PFSK-1 (cell line): ENCODE data around the gene NMNAT3.

Experiments
- SIN3A ChIP-seq: IDR thresholded peaks from 2 replicates; pipeline ENCODE4 v1.6.1; 2012; ENCODE audit warnings: mild to moderate bottlenecking, low read length, moderate library complexity, borderline replicate concordance; ENCODE audit not compliant: insufficient read depth
- TAF1 ChIP-seq: IDR thresholded peaks from 2 replicates; pipeline ENCODE4 v1.6.1; 2012; ENCODE audit warnings: low read length, control low read depth, borderline replicate concordance; ENCODE audit not compliant: insufficient read depth
- TF ChIP-seq, protein P1 (sequence below), 2 experiments: IDR thresholded peaks; 2 replicates each; pipeline versions ENCODE4 v1.6.1 to v1.8.0; 2011 to 2012; ENCODE audit warnings: low read depth in 2 of 2, low read length in 2 of 2, control low read depth in 1 of 2, inconsistent platforms in 1 of 2, mild to moderate bottlenecking in 1 of 2, moderate library complexity in 1 of 2; ENCODE audit not compliant: insufficient read depth in 1 of 2

DNA sequence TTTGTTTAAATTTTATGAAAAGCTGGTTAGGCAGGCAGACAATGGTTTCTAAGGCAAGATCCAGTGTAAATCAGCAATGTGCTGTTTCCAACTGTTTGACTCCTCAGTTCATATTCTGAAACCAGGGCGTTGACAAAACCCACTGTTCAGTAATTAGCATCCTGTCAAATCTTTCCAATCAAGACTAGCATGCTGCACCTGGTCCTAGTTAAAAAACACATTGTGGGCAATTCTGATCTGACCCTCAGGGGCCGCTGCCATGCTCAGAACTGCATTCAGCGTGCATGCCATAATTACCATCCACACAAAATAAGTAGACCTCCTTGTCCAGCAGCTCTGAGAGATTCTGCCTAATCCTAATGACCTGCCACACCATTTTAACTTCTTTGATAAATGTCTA, 117.4 kb downstream of the NMNAT3 start:
- TF ChIP-seq SIN3A (no peak), TAF1 (no peak)
- TF ChIP-seq, protein P1, sequence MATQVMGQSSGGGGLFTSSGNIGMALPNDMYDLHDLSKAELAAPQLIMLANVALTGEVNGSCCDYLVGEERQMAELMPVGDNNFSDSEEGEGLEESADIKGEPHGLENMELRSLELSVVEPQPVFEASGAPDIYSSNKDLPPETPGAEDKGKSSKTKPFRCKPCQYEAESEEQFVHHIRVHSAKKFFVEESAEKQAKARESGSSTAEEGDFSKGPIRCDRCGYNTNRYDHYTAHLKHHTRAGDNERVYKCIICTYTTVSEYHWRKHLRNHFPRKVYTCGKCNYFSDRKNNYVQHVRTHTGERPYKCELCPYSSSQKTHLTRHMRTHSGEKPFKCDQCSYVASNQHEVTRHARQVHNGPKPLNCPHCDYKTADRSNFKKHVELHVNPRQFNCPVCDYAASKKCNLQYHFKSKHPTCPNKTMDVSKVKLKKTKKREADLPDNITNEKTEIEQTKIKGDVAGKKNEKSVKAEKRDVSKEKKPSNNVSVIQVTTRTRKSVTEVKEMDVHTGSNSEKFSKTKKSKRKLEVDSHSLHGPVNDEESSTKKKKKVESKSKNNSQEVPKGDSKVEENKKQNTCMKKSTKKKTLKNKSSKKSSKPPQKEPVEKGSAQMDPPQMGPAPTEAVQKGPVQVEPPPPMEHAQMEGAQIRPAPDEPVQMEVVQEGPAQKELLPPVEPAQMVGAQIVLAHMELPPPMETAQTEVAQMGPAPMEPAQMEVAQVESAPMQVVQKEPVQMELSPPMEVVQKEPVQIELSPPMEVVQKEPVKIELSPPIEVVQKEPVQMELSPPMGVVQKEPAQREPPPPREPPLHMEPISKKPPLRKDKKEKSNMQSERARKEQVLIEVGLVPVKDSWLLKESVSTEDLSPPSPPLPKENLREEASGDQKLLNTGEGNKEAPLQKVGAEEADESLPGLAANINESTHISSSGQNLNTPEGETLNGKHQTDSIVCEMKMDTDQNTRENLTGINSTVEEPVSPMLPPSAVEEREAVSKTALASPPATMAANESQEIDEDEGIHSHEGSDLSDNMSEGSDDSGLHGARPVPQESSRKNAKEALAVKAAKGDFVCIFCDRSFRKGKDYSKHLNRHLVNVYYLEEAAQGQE (IDR thresholded peaks at IDR 0.05; ENCODE audit: insufficient read depth in 1 of 2, low read depth in 2 of 2, low read length in 2 of 2), result no peak
